Epithelial cell of esophagus (primary cell): ENCODE data around the gene MPZ.
A peak's percentile ranks its signal among the peaks of the same experiment; 100 is the strongest.

Experiments
- DNase-seq: peaks from one replicate; pipeline ENCODE4 v3.0.0; 2010; ENCODE audit warnings: low read depth
- H3K4me3 ChIP-seq: 2 replicates; pipeline ENCODE4 v1.5.1; 2011; ENCODE audit warnings: mild to moderate bottlenecking, low read length, control low read depth
- CTCF ChIP-seq: IDR thresholded peaks from 2 replicates; pipeline ENCODE4 v1.5.1; 2011; ENCODE audit warnings: low read depth, mild to moderate bottlenecking, low read length, control low read depth, inconsistent platforms; ENCODE audit not compliant: insufficient read depth; ENCODE audit errors: missing control alignments

Gene MPZ

GRCh38 chr1:161311595-161312181, 1.9 kb upstream of the MPZ start:
- DNase-seq = no peak
- H3K4me3 ChIP-seq = no peak overlapping the region
- no peak for TF ChIP-seq CTCF

GRCh38 chr1:161307892-161308638, 1.7 kb downstream of the MPZ start:
- DNase-seq = no peak
- H3K4me3 ChIP-seq = no peak overlapping the region
- TF ChIP-seq CTCF = no peak

- DNase-seq = no peak
- TF ChIP-seq CTCF = no peak
- no peak overlapping the region for H3K4me3 ChIP-seq
Measured at GRCh38 chr1:161307230-161307768, 2.5 kb downstream of the MPZ start.

- peak; percentile 38 for TF ChIP-seq CTCF
- H3K4me3 ChIP-seq = peak overlapping the region; percentile 63
- DNase-seq = peak; percentile 81
Measured at GRCh38 chr1:161305867-161306519, 3.8 kb downstream of the MPZ start.

GRCh38 chr1:161304927-161305866, 4.6 kb downstream of the MPZ start:
- peak overlapping the region; percentile 63 for H3K4me3 ChIP-seq
- no peak for TF ChIP-seq CTCF
- DNase-seq = no peak

GRCh38 chr1:161300478-161300877, 9.3 kb downstream of the MPZ start:
- no peak for TF ChIP-seq CTCF
- no peak overlapping the region for H3K4me3 ChIP-seq

More at GRCh38 chr1:161300478-161300877, 9.3 kb downstream of the MPZ start:
- DNase-seq = no peak
